Measurements from ENCODE around the gene TM4SF1.

GRCh38 chr3:149417727-149418126 lies 40.3 kb upstream of the TM4SF1 start:
- TF ChIP-seq CTCF (optimal IDR thresholded peaks at IDR 0.05 in 1 of 3, IDR thresholded peaks at IDR 0.05 in 1 of 3, conservative IDR thresholded peaks at IDR 0.05 in 1 of 3; ENCODE audit: extremely low read depth in 1 of 3, insufficient read depth in 2 of 3, low read length in 3 of 3) (no peak), EZH2 (IDR thresholded peaks at IDR 0.05; ENCODE audit: low read length) (no peak)

All from keratinocyte (primary cell).